Coronary artery (tissue), 2 donors: ENCODE results near the gene POLDIP2.

Experiments used
- DNase-seq: peaks from one replicate; pipeline ENCODE4 v3.0.0-alpha.2; 2017; ENCODE audit warnings: low spot score
- H3K27ac ChIP-seq, 2 donors: fragments of 200-600 bp; sonication (generic); one replicate each; pipeline ENCODE4 v1.5.1; 2016 to 2019
- H3K4me3 ChIP-seq: fragments of 200-600 bp; sonication (generic); 2 replicates; pipeline ENCODE4 v1.5.1; 2016; ENCODE audit warnings: mild to moderate bottlenecking, moderate library complexity
- TF ChIP-seq, protein P1 (sequence below): fragments of 200-600 bp; sonication (generic); IDR thresholded peaks from one replicate; pipeline ENCODE4 v1.5.1; 2019; ENCODE audit warnings: antibody characterized with exemption

Gene POLDIP2

GRCh38 chr17:28390141-28390540 lies 32.8 kb upstream of the POLDIP2 start:
- TF ChIP-seq, protein P1, sequence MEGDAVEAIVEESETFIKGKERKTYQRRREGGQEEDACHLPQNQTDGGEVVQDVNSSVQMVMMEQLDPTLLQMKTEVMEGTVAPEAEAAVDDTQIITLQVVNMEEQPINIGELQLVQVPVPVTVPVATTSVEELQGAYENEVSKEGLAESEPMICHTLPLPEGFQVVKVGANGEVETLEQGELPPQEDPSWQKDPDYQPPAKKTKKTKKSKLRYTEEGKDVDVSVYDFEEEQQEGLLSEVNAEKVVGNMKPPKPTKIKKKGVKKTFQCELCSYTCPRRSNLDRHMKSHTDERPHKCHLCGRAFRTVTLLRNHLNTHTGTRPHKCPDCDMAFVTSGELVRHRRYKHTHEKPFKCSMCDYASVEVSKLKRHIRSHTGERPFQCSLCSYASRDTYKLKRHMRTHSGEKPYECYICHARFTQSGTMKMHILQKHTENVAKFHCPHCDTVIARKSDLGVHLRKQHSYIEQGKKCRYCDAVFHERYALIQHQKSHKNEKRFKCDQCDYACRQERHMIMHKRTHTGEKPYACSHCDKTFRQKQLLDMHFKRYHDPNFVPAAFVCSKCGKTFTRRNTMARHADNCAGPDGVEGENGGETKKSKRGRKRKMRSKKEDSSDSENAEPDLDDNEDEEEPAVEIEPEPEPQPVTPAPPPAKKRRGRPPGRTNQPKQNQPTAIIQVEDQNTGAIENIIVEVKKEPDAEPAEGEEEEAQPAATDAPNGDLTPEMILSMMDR, result no peak
- DNase-seq, result no peak
- Histone ChIP-seq H3K4me3 (no peak overlapping the region), H3K27ac (no peak overlapping the region)

DNA sequence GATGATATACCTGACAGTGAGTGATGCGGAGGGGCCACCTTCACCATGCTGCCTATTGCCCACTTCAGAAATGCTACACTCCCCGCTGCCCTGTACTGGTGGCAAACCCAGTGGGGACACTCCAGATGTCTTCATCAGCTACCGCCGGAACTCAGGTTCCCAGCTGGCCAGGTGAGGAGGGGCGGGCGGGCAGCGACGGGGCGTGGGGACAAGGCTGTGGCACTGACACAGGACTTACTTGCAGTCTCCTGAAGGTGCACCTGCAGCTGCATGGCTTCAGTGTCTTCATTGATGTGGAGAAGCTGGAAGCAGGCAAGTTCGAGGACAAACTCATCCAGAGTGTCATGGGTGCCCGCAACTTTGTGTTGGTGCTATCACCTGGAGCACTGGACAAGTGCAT lies 30.8 kb upstream of the POLDIP2 start:
- H3K27ac ChIP-seq, result no peak overlapping the region
- no peak for DNase-seq
- H3K4me3 ChIP-seq, result no peak overlapping the region
- TF ChIP-seq, protein P1, result no peak

GRCh38 chr17:28386391-28386790 lies 29.1 kb upstream of the POLDIP2 start:
- Histone ChIP-seq H3K27ac (no peak overlapping the region), H3K4me3 (no peak overlapping the region)
- TF ChIP-seq, protein P1, result no peak
- no peak for DNase-seq

DNA sequence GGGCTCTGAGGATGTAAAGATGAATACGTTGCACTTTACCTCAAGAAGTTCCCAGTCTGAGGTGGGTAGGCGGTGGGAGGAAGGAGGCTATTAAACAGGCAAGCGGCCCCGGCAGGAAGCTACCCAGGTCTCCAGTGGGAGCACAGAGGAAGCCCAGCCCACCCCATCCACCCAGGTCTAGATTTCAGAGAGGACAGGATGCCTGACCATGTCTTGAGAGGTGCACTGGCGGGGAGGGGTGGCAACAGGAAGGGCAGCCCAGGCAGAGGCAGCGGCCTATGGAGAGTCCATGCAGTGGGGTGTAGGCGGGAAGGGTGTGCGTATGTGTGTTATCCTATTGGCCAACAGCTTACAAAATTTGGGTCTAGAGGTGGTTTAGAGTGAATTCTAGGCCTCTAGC lies 28.1 kb upstream of the POLDIP2 start:
- no peak overlapping the region for H3K27ac ChIP-seq
- no peak for DNase-seq

GRCh38 chr17:28385037-28385400 lies 27.7 kb upstream of the POLDIP2 start:
- H3K27ac ChIP-seq, result no peak overlapping the region
- peak overlapping the region; percentile 65 for H3K4me3 ChIP-seq
- DNase-seq, result no peak
- TF ChIP-seq, protein P1, result no peak

More for the DNA sequence above, 28.1 kb upstream of the POLDIP2 start:
- TF ChIP-seq, protein P1, result no peak
- H3K4me3 ChIP-seq, result peak overlapping the region; percentile 65

- DNase-seq, result no peak
- Histone ChIP-seq H3K27ac (no peak overlapping the region), H3K4me3 (peak overlapping the region; percentile 65)
- TF ChIP-seq, protein P1, result no peak
Observed at GRCh38 chr17:28384281-28385036, 27.1 kb upstream of the POLDIP2 start.

GRCh38 chr17:28381141-28381825 lies 24.0 kb upstream of the POLDIP2 start:
- Histone ChIP-seq H3K27ac (no peak overlapping the region), H3K4me3 (no peak overlapping the region)
- DNase-seq, result no peak
- TF ChIP-seq, protein P1, result no peak
